GM12865 (cell line): Measurements from ENCODE around the gene ARRDC1.

Experiments used
- DNase-seq: peaks from one replicate; pipeline ENCODE4 v3.0.0; 2010; ENCODE audit warnings: low read depth
- H3K4me3 ChIP-seq: 2 replicates; pipeline ENCODE4 v1.5.1; 2011; ENCODE audit warnings: mild to moderate bottlenecking, low read depth, low read length, control low read depth
- TF ChIP-seq, protein P1 (sequence below): IDR thresholded peaks from 2 replicates; pipeline ENCODE4 v1.5.1; 2011; ENCODE audit warnings: low read length, control low read depth, low read depth, inconsistent platforms; ENCODE audit not compliant: insufficient read depth; ENCODE audit errors: missing control alignments

The ARRDC1 gene

DNA sequence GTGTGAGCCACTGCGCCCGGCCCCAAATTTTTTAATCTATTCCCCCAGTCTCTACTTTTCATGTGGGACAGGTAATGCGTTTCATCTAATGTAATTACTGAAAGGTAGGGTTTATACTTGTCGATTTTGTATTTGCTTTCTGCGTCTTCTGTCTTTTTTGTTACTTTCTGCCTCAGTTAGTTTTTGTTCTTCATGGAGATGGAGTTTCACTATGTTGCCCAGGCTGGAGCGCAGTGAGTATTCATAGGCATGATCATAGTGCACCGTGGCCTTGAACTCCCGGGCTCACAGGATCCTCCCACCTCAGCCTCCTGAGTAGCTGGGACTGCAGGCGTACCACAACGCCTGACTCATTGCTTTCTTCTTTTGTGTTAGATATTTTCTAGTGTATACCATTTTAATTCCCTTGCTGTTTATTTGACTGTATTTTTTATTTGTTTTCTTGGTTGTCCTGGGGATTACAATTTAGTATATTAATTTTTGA, 36.7 kb downstream of the ARRDC1 start:
- no peak overlapping the region for H3K4me3 ChIP-seq
- DNase-seq, result no peak
- TF ChIP-seq, protein P1, sequence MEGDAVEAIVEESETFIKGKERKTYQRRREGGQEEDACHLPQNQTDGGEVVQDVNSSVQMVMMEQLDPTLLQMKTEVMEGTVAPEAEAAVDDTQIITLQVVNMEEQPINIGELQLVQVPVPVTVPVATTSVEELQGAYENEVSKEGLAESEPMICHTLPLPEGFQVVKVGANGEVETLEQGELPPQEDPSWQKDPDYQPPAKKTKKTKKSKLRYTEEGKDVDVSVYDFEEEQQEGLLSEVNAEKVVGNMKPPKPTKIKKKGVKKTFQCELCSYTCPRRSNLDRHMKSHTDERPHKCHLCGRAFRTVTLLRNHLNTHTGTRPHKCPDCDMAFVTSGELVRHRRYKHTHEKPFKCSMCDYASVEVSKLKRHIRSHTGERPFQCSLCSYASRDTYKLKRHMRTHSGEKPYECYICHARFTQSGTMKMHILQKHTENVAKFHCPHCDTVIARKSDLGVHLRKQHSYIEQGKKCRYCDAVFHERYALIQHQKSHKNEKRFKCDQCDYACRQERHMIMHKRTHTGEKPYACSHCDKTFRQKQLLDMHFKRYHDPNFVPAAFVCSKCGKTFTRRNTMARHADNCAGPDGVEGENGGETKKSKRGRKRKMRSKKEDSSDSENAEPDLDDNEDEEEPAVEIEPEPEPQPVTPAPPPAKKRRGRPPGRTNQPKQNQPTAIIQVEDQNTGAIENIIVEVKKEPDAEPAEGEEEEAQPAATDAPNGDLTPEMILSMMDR, result no peak

DNA sequence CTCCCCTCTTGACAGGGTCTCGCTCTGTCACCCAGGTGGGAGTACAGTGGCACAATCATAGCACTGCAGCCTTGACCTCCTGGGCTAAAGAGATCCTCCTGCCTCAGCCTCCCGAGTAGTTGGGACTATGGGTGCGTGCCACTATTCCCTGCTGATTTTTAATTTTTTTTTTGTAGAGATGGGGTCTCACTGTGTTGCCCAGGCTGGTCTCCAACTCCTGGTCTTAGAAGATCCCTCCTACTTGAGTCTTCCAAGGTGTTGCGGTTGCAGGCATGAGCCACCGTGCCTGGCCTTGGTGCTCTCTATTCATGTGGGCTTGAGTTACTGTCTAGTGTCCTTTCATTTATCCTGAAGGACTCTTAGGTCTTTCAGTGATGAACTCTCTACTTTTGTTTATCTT, 37.4 kb downstream of the ARRDC1 start:
- TF ChIP-seq, protein P1, result no peak
- H3K4me3 ChIP-seq, result no peak overlapping the region

DNA sequence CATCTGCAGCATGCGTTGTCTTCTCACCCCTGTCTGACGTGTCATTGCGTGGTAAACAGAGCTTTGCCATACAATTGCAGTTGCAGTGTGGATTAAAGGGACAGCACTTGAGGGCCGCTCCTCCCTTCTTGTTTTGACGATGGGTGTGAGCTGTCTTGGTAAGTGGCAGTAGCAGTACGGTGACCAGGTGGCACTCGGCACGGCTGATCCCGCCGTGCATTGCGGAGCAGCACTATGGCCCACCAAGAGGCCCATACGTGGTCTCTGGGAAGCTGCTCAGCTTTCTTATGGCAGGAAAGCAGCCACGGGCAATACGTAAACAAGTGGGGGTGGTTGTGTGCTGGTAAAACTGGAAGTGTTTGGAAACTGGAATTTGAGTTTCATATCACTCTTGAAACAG, 38.4 kb downstream of the ARRDC1 start:
- TF ChIP-seq, protein P1, result no peak
- H3K4me3 ChIP-seq, result no peak overlapping the region
- DNase-seq, result no peak

More for the DNA sequence above, 37.4 kb downstream of the ARRDC1 start:
- DNase-seq, result no peak

DNA sequence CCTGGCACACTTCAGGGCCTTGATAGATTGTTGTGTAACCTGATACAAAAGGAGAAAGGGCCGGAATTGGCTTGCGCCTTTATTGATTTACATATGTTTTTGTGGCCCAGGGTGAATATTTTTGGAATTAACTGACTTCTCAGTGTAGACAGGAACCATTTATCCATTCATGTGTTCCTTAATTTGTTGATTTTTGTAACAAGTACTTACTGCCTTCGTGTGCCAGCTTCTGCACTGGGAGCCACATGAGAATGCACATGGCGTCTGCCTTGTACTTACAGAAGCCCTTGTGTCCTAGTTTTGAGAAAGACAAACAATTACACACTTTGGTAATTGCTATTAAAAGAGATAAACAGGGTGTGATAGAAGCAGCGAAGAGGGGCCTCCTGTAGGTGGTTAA, 39.7 kb downstream of the ARRDC1 start:
- TF ChIP-seq, protein P1, result no peak
- H3K4me3 ChIP-seq, result no peak overlapping the region
- no peak for DNase-seq

DNA sequence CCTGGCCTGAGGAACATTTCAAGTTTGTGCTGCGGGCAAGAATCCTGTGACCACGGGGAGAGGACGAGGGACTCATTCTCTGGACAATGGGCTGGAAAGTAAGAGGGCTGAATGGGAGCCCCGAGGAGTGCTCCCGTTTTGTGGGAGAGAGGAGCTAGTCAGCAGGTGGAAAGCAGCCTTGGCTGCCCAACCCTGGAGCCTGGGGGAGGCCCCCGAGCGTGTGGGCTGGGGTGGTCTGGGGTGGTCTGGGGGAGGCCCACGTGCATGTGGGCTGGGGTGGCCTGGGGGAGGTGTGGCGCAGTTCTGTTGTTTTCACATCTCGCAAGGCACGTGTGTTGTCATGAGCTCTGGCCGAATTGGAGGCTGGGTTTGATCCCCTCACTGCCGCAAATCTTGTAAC, 40.9 kb downstream of the ARRDC1 start:
- H3K4me3 ChIP-seq, result no peak overlapping the region
- DNase-seq, result no peak
- TF ChIP-seq, protein P1, result no peak

DNA sequence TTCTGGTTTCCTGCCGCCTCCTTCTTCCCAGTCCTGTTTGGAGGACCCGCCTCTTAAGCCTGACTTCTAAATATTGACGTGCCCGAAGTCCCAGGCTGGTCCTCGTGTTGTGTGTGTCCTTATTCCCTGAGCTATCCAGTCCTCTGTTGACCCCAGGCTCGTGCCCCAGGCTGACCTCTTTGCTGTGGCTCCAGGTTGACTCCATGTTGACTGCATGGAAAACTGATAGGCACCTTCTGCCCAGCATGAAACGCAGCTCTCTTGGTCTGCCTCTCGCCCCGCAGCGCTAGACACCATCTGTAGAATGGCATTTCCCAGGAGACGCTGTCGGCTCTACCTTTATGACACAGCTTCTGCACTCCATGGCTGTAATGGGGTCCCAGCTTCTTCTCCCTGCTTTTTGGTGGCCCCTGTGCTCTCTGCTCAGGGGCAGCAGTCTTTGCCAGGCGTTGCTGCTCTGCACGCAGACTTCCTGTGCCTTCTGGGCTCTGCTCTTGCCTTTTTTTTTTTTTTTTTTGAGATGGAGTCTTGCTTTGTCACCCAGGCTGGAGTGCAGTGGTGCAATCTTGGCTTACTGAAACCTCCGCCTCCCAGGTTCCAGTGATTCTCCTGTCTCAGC, 41.7 kb downstream of the ARRDC1 start:
- DNase-seq, result no peak
- no peak overlapping the region for H3K4me3 ChIP-seq
- TF ChIP-seq, protein P1, result no peak

DNA sequence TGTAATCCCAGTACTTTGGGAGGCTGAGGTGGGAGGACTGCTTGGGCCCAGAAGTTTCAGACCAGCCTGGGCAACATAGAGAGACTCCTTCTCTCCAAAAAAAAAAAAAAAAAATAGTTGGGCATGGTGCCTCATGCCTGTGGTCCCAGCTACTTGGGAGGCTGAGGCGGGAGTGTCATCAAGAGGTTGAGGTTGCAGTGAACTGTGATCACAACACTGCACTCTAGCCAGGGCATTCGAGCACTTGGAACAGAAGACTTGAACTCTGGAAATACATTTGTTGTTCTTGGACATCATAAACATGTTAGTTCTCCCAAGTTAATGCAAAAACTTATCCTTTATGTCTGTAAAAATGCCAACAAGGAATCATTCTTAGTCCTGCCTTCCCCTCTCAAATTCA, 42.9 kb downstream of the ARRDC1 start:
- TF ChIP-seq, protein P1, result no peak
- no peak overlapping the region for H3K4me3 ChIP-seq
- DNase-seq, result no peak
